Subcutaneous adipose tissue (tissue), 4 donors: ENCODE results near the gene LCLAT1. TPM values are rescaled to one million over a fixed set of nuclear protein-coding genes. Genes with fewer than 3 reads are reported as not detected.

Experiments used
- total RNA-seq, 4 donors: library from RNA; depleted of rRNA; stranded (reverse); fragments of >200 nt; gene quantifications; one replicate each; pipeline ENCODE4 v1.1.0, GENCODE V29; 2016
- TF ChIP-seq, protein P1 (sequence below): fragments of 450-650 bp; IDR thresholded peaks from one replicate; pipeline ENCODE4 v1.5.1; 2016; ENCODE audit warnings: low read depth, mild to moderate bottlenecking, control low read depth, antibody characterized with exemption, moderate library complexity

Gene LCLAT1
- total RNA-seq, 4 donors from 2014 or later: 4.0 to 12.4 (median 7.6) TPM

DNA sequence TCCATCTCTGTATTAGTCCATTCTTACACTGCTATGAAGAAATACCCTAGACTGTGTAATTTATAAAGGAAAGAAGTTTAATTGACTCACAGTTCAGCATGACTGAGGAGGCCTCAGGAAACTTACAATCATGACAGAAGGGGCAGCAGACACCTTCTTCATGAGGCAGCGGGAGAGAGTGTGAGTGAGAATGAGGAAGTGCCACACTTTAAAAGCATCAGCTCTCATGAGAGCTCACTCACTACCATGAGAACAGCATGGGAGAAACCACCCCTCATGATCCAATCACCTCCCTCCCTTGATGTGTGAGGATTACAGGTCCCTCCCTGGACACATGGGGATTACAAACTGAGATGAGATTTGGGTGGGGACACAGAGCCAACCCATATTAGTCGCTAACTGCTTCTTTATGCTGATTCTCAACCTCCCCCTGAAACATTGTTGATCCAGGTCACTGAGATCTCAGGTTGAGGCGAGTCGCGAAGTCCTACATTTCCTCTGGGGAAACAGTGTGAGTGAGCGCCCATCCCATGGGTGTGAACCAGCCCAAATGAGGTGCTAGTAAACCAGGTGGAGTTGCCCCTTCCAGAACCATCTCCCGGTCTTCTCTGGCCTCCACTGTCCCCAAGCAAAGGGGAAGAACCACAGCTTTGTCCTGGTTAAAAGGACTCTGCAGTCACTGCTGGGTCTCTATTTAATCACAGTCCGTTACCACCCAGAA lies 236.3 kb downstream of the LCLAT1 start:
- TF ChIP-seq, protein P1, sequence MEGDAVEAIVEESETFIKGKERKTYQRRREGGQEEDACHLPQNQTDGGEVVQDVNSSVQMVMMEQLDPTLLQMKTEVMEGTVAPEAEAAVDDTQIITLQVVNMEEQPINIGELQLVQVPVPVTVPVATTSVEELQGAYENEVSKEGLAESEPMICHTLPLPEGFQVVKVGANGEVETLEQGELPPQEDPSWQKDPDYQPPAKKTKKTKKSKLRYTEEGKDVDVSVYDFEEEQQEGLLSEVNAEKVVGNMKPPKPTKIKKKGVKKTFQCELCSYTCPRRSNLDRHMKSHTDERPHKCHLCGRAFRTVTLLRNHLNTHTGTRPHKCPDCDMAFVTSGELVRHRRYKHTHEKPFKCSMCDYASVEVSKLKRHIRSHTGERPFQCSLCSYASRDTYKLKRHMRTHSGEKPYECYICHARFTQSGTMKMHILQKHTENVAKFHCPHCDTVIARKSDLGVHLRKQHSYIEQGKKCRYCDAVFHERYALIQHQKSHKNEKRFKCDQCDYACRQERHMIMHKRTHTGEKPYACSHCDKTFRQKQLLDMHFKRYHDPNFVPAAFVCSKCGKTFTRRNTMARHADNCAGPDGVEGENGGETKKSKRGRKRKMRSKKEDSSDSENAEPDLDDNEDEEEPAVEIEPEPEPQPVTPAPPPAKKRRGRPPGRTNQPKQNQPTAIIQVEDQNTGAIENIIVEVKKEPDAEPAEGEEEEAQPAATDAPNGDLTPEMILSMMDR: no peak

DNA sequence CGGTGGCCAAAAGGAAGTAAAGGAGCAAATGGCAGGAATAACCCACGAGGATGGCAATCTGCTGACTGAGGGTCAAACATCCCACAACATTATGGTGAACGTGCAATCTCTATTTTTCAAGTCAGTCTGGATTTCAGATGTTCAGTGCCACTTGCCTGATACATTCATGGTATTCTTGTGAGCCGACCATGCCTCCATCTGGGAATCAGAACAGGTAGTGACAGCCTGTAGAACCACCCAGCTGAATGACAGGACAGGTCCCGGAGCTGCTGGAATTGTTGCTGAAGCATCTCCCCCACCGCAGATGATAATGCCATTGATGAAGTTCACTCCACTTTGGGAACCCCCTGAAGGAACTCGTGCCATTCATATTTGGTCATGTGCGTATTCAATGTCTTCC lies 237.0 kb downstream of the LCLAT1 start:
- TF ChIP-seq, protein P1: no peak

DNA sequence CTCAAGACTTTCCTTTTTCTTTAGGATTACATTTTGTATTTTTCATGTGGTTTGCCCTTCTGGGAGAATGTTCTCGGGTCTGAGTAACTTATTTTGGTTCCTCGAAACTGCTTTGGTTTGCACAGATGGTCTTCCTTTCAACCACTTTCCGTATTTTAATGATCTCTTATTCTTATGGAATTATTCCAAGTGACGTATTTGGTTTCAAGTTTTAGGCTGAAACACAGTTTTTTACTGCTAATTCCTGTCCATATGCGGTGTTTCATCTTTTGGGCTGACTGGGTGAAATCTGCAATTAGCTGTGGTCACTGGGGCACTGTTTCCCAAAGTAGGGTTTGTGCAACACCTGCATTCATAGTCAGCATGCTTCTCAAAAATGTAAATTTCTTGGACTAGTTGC lies 237.5 kb downstream of the LCLAT1 start:
- TF ChIP-seq, protein P1: no peak

DNA sequence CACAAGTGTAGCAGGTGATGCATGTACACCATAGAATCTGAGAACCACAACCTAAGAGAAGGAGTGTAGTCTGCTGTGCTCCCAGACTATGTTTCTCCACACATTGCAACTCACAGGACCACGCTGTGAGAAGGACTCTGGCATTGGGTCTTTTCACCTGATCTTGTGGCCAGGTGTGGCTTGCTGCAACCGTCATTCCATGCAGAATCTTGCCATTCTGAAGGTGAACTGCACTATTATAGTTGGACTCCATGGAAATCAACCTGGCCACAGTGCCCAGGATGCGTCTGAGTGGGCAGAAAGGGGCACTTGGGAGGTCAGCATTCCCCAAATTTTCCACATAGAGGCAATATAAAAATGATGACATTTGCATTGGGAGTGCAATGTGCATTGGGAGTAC lies 237.9 kb downstream of the LCLAT1 start:
- TF ChIP-seq, protein P1: no peak

DNA sequence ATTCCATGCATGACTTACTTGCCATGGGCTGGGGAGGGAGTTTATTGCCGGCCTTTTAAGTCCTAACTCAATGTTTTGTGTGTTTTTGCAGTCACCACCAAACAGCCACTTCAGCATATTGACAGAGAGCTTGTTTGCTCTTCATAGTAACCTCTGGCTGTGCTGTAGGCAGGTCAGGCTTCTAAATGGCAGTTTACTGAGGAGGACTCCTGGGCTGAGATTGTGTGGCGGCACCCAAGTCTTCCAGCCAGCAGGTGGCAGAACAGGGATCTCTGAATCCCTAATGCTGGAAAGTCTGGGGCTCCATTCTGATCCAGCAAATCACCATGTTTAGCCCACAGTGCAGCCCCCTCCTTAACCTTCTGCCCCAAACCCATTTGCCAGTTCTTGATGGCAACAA lies 239.0 kb downstream of the LCLAT1 start:
- TF ChIP-seq, protein P1: no peak

DNA sequence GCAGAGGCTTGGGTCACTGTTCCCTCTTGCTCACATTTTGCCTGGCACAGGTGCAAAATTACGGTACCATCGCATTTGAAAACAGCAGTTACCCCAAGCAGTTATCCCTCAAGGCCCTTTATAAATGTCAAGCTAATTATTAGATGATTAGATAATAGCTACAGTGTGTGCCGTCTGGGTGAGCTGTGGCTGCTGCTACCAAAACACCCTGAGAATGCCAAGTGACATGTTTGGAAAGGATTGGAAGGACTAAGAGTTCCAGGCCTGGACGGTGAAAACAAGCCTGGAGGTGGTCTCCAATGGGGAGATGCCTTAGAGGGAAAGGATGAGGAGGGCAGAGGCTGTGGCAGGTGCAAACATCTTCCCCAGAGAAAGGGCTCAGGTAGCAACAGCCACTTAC lies 239.6 kb downstream of the LCLAT1 start:
- TF ChIP-seq, protein P1: no peak

DNA sequence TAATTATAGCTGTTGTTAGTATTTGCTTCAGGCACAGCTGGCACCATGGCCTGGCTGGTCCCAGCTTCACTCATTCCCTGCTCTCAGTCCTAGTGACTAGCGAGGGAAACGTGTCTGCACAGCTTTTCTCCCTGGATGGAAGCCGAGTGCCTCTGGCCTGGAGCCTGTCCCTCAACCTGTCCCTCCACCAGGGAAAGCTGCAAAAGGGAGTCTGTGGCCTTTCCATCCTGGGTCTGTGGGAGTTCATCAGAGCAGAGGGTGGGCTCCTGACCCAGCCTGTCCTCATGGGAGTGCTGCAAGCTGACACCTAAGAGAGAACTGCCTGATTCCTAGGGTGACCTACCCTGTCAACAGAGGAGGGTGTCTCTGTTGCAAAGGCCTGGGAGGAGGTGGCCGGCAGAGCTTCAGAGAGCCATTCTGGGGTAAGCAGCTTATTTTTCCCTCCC lies 241.9 kb downstream of the LCLAT1 start:
- TF ChIP-seq, protein P1: no peak
